IMR-90 (cell line): Measurements from ENCODE around the gene SYT6. TPM values are rescaled to one million over a fixed set of nuclear protein-coding genes. Genes with fewer than 3 reads are reported as not detected.

Experiments used
- ATAC-seq: fragments of 200-7000 bp; cut with Tn5 transposase; 2 replicates; pipeline ENCODE4 v1.9.1; 2020; ENCODE audit warnings: low read depth, mild to moderate bottlenecking, moderate library complexity
- BruUV-seq: library from RNA; stranded (reverse); fragments of 400-500 nt; replicated peaks from 2 replicates; lab custom pipeline; 2021; lab: Mats Ljungman, UMichigan
- CTCF ChIA-PET: fragments of 300-600 bp; formaldehyde crosslinking; extraction: SDS; loops from one replicate; lab custom pipeline; 2021; ENCODE audit warnings: antibody characterized with exemption; lab: Yijun Ruan, JAX
- POLR2A ChIA-PET: fragments of 300-600 bp; sonication (Branson Sonifier 250); formaldehyde crosslinking; loops from one replicate; lab custom pipeline; 2022; ENCODE audit warnings: antibody characterized with exemption; ENCODE audit not compliant: unreplicated experiment; lab: Charles Lee
- DNase-seq: peaks from one replicate; pipeline ENCODE4 v3.0.0; 2013
- H2AFZ ChIP-seq: replicated peaks from 2 replicates; pipeline ENCODE3; 2013; ENCODE audit warnings: low read length, mild to moderate bottlenecking; ENCODE audit not compliant: poor library complexity
- H2AK5ac ChIP-seq: 2 replicates; pipeline ENCODE4 v1.6.1; 2013; ENCODE audit warnings: low read depth, low read length, inconsistent platforms
- H2AK9ac ChIP-seq: replicated peaks from 2 replicates; pipeline ENCODE3; 2013; ENCODE audit warnings: mild to moderate bottlenecking, low read depth, low read length, moderate library complexity; ENCODE audit not compliant: poor library complexity
- H2BK120ac ChIP-seq: 2 replicates; pipeline ENCODE4 v1.6.1; 2013; ENCODE audit warnings: low read depth, low read length, inconsistent platforms
- H2BK15ac ChIP-seq: 3 replicates; pipeline ENCODE4 v1.6.1; 2013; ENCODE audit warnings: low read depth, low read length, inconsistent platforms
- H2BK20ac ChIP-seq: 2 replicates; pipeline ENCODE4 v1.6.1; 2013; ENCODE audit warnings: low read depth, mild to moderate bottlenecking, inconsistent platforms, low read length, moderate library complexity
- H2BK5ac ChIP-seq: 2 replicates; pipeline ENCODE4 v1.6.1; 2013; ENCODE audit warnings: mild to moderate bottlenecking, low read depth, low read length, inconsistent platforms; ENCODE audit not compliant: poor library complexity, severe bottlenecking
- H3K14ac ChIP-seq: replicated peaks from 2 replicates; pipeline ENCODE4 v1.6.1; 2013; ENCODE audit warnings: low read depth, low read length, inconsistent platforms
- H3K18ac ChIP-seq: 2 replicates; pipeline ENCODE4 v1.6.1; 2013; ENCODE audit warnings: low read depth, low read length, control low read depth
- H3K23ac ChIP-seq: 2 replicates; pipeline ENCODE4 v1.6.1; 2013; ENCODE audit warnings: low read depth, low read length, inconsistent platforms
- H3K27ac ChIP-seq: 2 replicates; pipeline ENCODE4 v1.5.1; 2013; ENCODE audit warnings: mild to moderate bottlenecking, control low read depth, low read length; ENCODE audit not compliant: insufficient read depth
- H3K27me3 ChIP-seq: 2 replicates; pipeline ENCODE4 v1.6.1; 2013; ENCODE audit warnings: low read length; ENCODE audit not compliant: control insufficient read depth, insufficient read depth
- H3K36me3 ChIP-seq: 2 replicates; pipeline ENCODE4 v1.6.1; 2013; ENCODE audit warnings: low read length, mixed read lengths; ENCODE audit not compliant: control insufficient read depth, insufficient read depth
- H3K4ac ChIP-seq: 2 replicates; pipeline ENCODE4 v1.6.1; 2013; ENCODE audit warnings: low read depth, low read length, inconsistent platforms
- H3K4me1 ChIP-seq: 2 replicates; pipeline ENCODE4 v1.6.1; 2013; ENCODE audit warnings: low read length, mixed read lengths; ENCODE audit not compliant: control insufficient read depth, insufficient read depth
- H3K4me2 ChIP-seq: 2 replicates; pipeline ENCODE4 v1.6.1; 2013; ENCODE audit warnings: low read depth, mild to moderate bottlenecking, control low read depth, low read length, moderate library complexity
- H3K4me3 ChIP-seq: 2 replicates; pipeline ENCODE4 v1.5.1; 2013; ENCODE audit warnings: low read depth, mild to moderate bottlenecking, control low read depth, low read length, moderate library complexity; ENCODE audit not compliant: insufficient read depth
- H3K56ac ChIP-seq: 2 replicates; pipeline ENCODE4 v1.6.1; 2013; ENCODE audit warnings: low read length, inconsistent platforms; ENCODE audit not compliant: insufficient read depth; ENCODE audit errors: extremely low read depth
- H3K79me1 ChIP-seq, 2 experiments: 2 replicates each; pipeline ENCODE4 v1.6.1; 2013; ENCODE audit warnings: low read length in 2 of 2, inconsistent platforms in 1 of 2, low read depth in 1 of 2
- H3K9ac ChIP-seq: 2 replicates; pipeline ENCODE4 v1.6.1; 2013; ENCODE audit warnings: low read depth, low read length, control low read depth
- H3K9me1 ChIP-seq: 2 replicates; pipeline ENCODE4 v1.6.1; 2013; ENCODE audit warnings: low read length, inconsistent platforms; ENCODE audit not compliant: insufficient read depth
- H3K9me3 ChIP-seq: 2 replicates; pipeline ENCODE4 v1.6.1; 2013; ENCODE audit warnings: low read length; ENCODE audit not compliant: control insufficient read depth, insufficient read depth
- H4K20me1 ChIP-seq: 2 replicates; pipeline ENCODE4 v1.6.1; 2013; ENCODE audit warnings: low read length, inconsistent platforms; ENCODE audit not compliant: insufficient read depth
- H4K5ac ChIP-seq: 2 replicates; pipeline ENCODE4 v1.6.1; 2013; ENCODE audit warnings: mild to moderate bottlenecking, low read depth, low read length, control low read depth
- H4K8ac ChIP-seq, 2 experiments: 2 replicates each; pipeline ENCODE4 v1.6.1; 2013; ENCODE audit warnings: low read depth in 2 of 2, low read length in 2 of 2, control low read depth in 1 of 2, inconsistent platforms in 1 of 2
- H4K91ac ChIP-seq: 2 replicates; pipeline ENCODE4 v1.6.1; 2013; ENCODE audit warnings: low read depth, low read length, inconsistent platforms; ENCODE audit not compliant: insufficient read depth
- CEBPB ChIP-seq: IDR thresholded peaks from 2 replicates; pipeline ENCODE4 v1.6.1; 2012; ENCODE audit warnings: low read depth, low read length, improper control_type of control experiment
- CHD1 ChIP-seq: IDR thresholded peaks from 2 replicates; pipeline ENCODE4 v1.6.1; 2012; ENCODE audit warnings: low read depth, low read length, improper control_type of control experiment
- MAZ ChIP-seq: IDR thresholded peaks from 2 replicates; pipeline ENCODE4 v1.6.1; 2012; ENCODE audit warnings: low read depth, mild to moderate bottlenecking, low read length, improper control_type of control experiment, moderate library complexity, borderline replicate concordance
- MXI1 ChIP-seq: IDR thresholded peaks from 2 replicates; pipeline ENCODE4 v1.6.1; 2012; ENCODE audit warnings: low read depth, mild to moderate bottlenecking, low read length, moderate library complexity, borderline replicate concordance
- POLR2A ChIP-seq: IDR thresholded peaks from 2 replicates; pipeline ENCODE4 v1.6.1; 2012; ENCODE audit warnings: mild to moderate bottlenecking, low read depth, low read length
- RAD21 ChIP-seq: IDR thresholded peaks from 2 replicates; pipeline ENCODE4 v1.6.1; 2012; ENCODE audit warnings: low read length, improper control_type of control experiment
- RFX5 ChIP-seq: IDR thresholded peaks from 2 replicates; pipeline ENCODE4 v1.8.0; 2012; ENCODE audit warnings: low read depth, mild to moderate bottlenecking, low read length, moderate library complexity
- WGBS, 2 experiments: methylation state at CpG; one replicate each; pipeline versions ENCODE4 v1.1.5 to v1.1.7; 2013; ENCODE audit warnings: missing lambda C conversion rate in 2 of 2; ENCODE audit not compliant: insufficient read length in 1 of 2; ENCODE audit errors: extremely low coverage in 2 of 2; 5-methylcytosine and 5-hydroxymethylcytosine counted together
- dilution Hi-C: fragments of 300-500 bp; cut with HindIII; formaldehyde crosslinking; loops from one replicate; pipeline ENCODE4 v1.14.3; 2018; ENCODE audit warnings: low sequenced_read_pairs; ENCODE audit not compliant: unreplicated experiment
- in situ Hi-C: fragments of 300-500 bp; cut with MboI; formaldehyde crosslinking; loops from 3 replicates; pipeline ENCODE4 v1.14.3; 2019; ENCODE audit warnings: low sequenced_read_pairs, inconsistent platforms, mixed read lengths
- intact Hi-C: fragments of 100-400 bp; cut with micrococcal nuclease; formaldehyde crosslinking; loops from 2 replicates; pipeline ENCODE4 v1.10.0; 2022
- polyA plus RNA-seq, 3 experiments: library from polyadenylated mRNA; depleted of rRNA; stranded (reverse); fragments of >200 nt; gene quantifications; 2 replicates each; pipeline ENCODE4 v1.2.3, GENCODE V29; 2012; ENCODE audit warnings: low replicate concordance in 1 of 3
- total RNA-seq: library from RNA; depleted of rRNA; stranded (reverse); fragments of >200 nt; gene quantifications from 2 replicates; pipeline ENCODE4 v1.2.3, GENCODE V29; 2012
- TF ChIP-seq, protein P1 (sequence below): conservative IDR thresholded peaks from 2 replicates; pipeline ENCODE4 v1.5.1; 2012; ENCODE audit warnings: mild to moderate bottlenecking, low read depth, low read length, improper control_type of control experiment

SYT6 gene
- total and polyA plus RNA-seq, 2 of the 4 experiments (the other 2 are of a cell fraction), result not detected

DNA sequence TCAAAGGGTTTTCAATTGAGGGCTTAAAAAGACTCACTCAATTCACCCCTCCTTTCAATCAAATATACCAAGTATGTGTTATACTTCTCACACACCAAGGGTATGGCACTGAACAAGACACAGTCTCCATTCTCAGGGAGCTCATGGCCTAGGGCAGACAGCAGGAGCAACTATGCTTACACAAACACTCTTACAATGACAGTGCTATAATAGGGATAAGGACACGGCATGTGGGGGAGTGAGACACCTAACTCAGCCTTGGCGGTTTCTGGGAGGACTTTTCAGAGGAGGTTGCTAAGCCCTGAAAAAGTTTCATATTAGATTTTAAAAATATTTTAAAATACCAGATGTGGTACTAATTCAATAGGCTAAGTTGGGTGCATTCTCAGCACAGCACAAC, 22.7 kb upstream of the SYT6 start:
- Histone ChIP-seq H2AK9ac (no peak overlapping the region), H3K9me1 (no peaks in the 10 kb centered on the region), H4K5ac (no peak overlapping the region), H3K23ac (no peak overlapping the region), H3K27me3 (no peaks in the 10 kb centered on the region), H3K4me1 (no peaks in the 10 kb centered on the region), H4K8ac (no peak overlapping the region), H3K79me1 (no peaks in the 10 kb centered on the region), H2AK5ac (no peak overlapping the region), H3K4ac (no peak overlapping the region), H3K56ac (no peak overlapping the region), H4K20me1 (no peaks in the 10 kb centered on the region), H2BK15ac (no peak overlapping the region), H3K27ac (no peak overlapping the region), H2BK120ac (no peak overlapping the region), H3K4me3 (no peak overlapping the region), H3K9me3 (no peaks in the 10 kb centered on the region), H3K4me2 (no peak overlapping the region), H3K36me3 (no peaks in the 10 kb centered on the region), H3K14ac (no peak overlapping the region), H2BK20ac (no peak overlapping the region), H4K91ac (no peak overlapping the region), H2BK5ac (no peak overlapping the region), H3K18ac (no peak overlapping the region), H3K9ac (no peak overlapping the region), H2AFZ (no peak overlapping the region)
- intact Hi-C loops (no loop called here), dilution Hi-C loops (no loop called here), in situ Hi-C loops (no loop called here)
- ATAC-seq, result no peak
- no peak for DNase-seq
- no TSS peak for BruUV-seq
- TF ChIP-seq MXI1 (no peak), CEBPB (no peak), MAZ (no peak), CHD1 (no peak), RAD21 (no peak), POLR2A (no peak), RFX5 (no peak)
- TF ChIP-seq, protein P1, sequence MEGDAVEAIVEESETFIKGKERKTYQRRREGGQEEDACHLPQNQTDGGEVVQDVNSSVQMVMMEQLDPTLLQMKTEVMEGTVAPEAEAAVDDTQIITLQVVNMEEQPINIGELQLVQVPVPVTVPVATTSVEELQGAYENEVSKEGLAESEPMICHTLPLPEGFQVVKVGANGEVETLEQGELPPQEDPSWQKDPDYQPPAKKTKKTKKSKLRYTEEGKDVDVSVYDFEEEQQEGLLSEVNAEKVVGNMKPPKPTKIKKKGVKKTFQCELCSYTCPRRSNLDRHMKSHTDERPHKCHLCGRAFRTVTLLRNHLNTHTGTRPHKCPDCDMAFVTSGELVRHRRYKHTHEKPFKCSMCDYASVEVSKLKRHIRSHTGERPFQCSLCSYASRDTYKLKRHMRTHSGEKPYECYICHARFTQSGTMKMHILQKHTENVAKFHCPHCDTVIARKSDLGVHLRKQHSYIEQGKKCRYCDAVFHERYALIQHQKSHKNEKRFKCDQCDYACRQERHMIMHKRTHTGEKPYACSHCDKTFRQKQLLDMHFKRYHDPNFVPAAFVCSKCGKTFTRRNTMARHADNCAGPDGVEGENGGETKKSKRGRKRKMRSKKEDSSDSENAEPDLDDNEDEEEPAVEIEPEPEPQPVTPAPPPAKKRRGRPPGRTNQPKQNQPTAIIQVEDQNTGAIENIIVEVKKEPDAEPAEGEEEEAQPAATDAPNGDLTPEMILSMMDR, result no peak
- ChIA-PET CTCF (no interaction called here), POLR2A (no interaction called here)
- WGBS, 2 experiments, result no CpG with 5 or more reads among the region's 2 CpGs
